Endothelial cell of coronary artery (primary cell): Measurements from ENCODE around the gene TROAP. TPM values are rescaled to one million over a fixed set of nuclear protein-coding genes. Genes with fewer than 3 reads are reported as not detected.

ENCODE experiments used
- total RNA-seq: library from RNA; depleted of rRNA; stranded (reverse); fragments of >200 nt; gene quantifications from 2 replicates; pipeline ENCODE4 v1.2.3, GENCODE V29; 2014

Gene TROAP
- 3.5 and 10.7 TPM in 2 replicates for total RNA-seq

GRCh38 chr12:49322708-49323523, at the start of gene TROAP:
Gene TROAP, plus strand, starts transcription at chr12:49323255. Its CDS starts 354 bp downstream, at chr12:49323609.

GRCh38 chr12:49295082-49295936, 27.7 kb upstream of the TROAP start, which contains the start of gene PRPH:
Gene PRPH, plus strand, starts transcription at chr12:49295147. Its CDS starts 54 bp downstream, at chr12:49295201.

GRCh38 chr12:49336645-49337584, 13.9 kb downstream of the TROAP start, which contains the start of gene C1QL4:
Gene C1QL4, minus strand, starts transcription at chr12:49337188. Its CDS starts 711 bp downstream, at chr12:49336477.

GRCh38 chr12:49346659-49347310, 23.7 kb downstream of the TROAP start, which contains the start of gene DNAJC22:
Gene DNAJC22, plus strand, starts transcription at chr12:49346888. Its CDS starts 1,985 bp downstream, at chr12:49348873.

GRCh38 chr12:49367381-49368239, 44.6 kb downstream of the TROAP start, which contains the start of gene SPATS2:
Gene SPATS2, plus strand, starts transcription at chr12:49367462. Its CDS starts 93,551 bp downstream, at chr12:49461013.

Other genes with a start within 250 kb of the TROAP start
- 7.5 and 7.8 TPM in 2 replicates for gene DHH, start 228.5 kb upstream of the TROAP start, total RNA-seq
- gene LMBR1L, start 212.4 kb upstream of the TROAP start, total RNA-seq = 73.7 and 107 TPM in 2 replicates
- 1,723 and 2,063 TPM in 2 replicates for gene TUBA1B, start 191.9 kb upstream of the TROAP start, total RNA-seq
- gene TUBA1A, start 134.2 kb upstream of the TROAP start, total RNA-seq = 928 and 1,246 TPM in 2 replicates
- gene TUBA1C, start 58.2 kb upstream of the TROAP start, total RNA-seq = 234 and 342 TPM in 2 replicates
- gene PRPH, start 28.1 kb upstream of the TROAP start, total RNA-seq = 0.19 and 0.36 TPM in 2 replicates
- not detected in 2 replicates for gene C1QL4, start 13.9 kb downstream of the TROAP start, total RNA-seq
- 0.27 and 2.0 TPM in 2 replicates for gene DNAJC22, start 23.6 kb downstream of the TROAP start, total RNA-seq
- 40.1 and 46.0 TPM in 2 replicates for gene SPATS2, start 44.2 kb downstream of the TROAP start, total RNA-seq
- gene KCNH3, start 215.8 kb downstream of the TROAP start, total RNA-seq = under 0.01 and 0.09 TPM in 2 replicates
- gene MCRS1, start 244.9 kb downstream of the TROAP start, total RNA-seq = 50.4 and 67.0 TPM in 2 replicates